ENCODE data around the gene ZNF33A. TPM values are rescaled to one million over a fixed set of nuclear protein-coding genes. Genes with fewer than 3 reads are reported as not detected.

ZNF33A gene
- total and polyA plus RNA-seq, 11 donors = 8.9 to 29.7 (median 18.3) TPM

DNA sequence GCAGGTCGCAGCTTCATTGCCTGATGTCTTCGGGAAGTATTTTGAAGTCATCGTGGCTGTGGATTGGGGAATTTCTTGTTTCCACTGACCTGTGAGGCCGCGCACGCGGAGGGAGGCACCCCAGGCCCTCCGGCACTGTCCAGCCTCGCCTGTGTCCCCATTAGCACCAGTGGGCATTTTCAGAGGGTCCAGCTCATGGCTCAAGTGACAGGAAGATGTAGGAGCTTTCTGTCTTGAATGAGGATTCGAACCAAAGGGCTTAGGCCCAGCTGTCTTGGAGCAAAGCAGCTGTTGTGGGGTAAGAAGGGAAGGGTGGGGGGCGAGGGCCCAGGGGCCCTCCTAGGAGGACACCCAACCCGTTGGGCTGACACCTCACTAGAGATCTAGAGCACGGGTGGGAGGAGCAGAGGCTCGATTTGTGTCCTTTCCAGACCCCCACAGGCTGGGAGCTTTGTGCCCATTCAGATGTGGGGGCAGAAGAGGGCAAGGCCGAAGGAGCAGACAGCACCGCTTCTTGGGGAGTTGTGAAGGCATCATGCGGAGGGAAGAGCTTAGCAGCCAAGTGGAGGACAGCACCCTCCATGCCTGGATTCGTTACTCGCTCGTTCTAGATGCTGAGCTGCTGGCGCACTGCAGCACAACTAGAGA lies 84.6 kb downstream of the ZNF33A start:
- no peaks in the 10 kb centered on the region for H3K27me3 ChIP-seq
- peak overlapping the region; percentile 43 to 97 (median 86) for H3K4me3 ChIP-seq
- peaks cover 0 to 26% (median 8%) of the 10 kb centered on the region in 12 donors for H3K9me3 ChIP-seq
- DNase-seq (peak in 1 of 5 donors; percentile 20), ATAC-seq (peak in 1 of 4 donors; percentile 12)
- peak overlapping the region; percentile 53 to 91 (median 82) for H3K27ac ChIP-seq
- intact Hi-C loops (cut with DNase I) = loop anchor here in 8 of 10 donors (1.0 to 10.0 kb wide), 9 partner anchors 80 to 240 kb away; partner anchors contain the start of genes ZNF25 (in 8 of the 8), ZNF248 (in 6 of the 8) and ZNF33A (in 5 of the 8)
- no peak for TF ChIP-seq POLR2A (IDR thresholded peaks at IDR 0.05)
- TF ChIP-seq, protein P1, sequence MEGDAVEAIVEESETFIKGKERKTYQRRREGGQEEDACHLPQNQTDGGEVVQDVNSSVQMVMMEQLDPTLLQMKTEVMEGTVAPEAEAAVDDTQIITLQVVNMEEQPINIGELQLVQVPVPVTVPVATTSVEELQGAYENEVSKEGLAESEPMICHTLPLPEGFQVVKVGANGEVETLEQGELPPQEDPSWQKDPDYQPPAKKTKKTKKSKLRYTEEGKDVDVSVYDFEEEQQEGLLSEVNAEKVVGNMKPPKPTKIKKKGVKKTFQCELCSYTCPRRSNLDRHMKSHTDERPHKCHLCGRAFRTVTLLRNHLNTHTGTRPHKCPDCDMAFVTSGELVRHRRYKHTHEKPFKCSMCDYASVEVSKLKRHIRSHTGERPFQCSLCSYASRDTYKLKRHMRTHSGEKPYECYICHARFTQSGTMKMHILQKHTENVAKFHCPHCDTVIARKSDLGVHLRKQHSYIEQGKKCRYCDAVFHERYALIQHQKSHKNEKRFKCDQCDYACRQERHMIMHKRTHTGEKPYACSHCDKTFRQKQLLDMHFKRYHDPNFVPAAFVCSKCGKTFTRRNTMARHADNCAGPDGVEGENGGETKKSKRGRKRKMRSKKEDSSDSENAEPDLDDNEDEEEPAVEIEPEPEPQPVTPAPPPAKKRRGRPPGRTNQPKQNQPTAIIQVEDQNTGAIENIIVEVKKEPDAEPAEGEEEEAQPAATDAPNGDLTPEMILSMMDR (IDR thresholded peaks at IDR 0.05) = no peak
- H3K4me1 ChIP-seq = peaks cover 0 to 14% (median 8%) of the 10 kb centered on the region in 12 donors
- WGBS, 4 donors = 56 to 72% (median 60%) methylated on average over 17 to 21 of the region's 21 CpGs
- H3K36me3 ChIP-seq = peaks cover 0 to 45% (median 40%) of the 10 kb centered on the region in 9 donors

DNA sequence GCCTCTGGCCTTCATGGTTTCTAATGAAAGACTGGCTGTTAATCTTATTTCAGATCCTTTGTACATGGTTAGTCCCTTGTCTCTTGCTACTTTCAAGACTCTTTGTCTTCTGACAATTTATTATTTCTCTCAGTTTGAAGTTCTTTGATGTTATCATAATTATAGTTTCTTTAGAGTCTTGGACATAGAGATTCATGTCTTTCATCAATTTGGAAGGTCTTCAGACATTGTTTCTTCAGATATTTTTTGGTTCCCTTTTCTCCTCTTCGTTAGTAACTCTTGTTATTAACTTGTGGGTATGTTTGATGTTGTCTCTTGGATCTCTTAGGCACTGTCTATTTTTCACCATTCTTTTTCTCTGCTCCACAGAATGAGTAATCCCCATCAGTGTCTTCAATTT lies 92.4 kb downstream of the ZNF33A start:
- 90 to 100% (median 95%) methylated on average over 1 of the region's 1 CpG for WGBS, 4 donors
- ATAC-seq (no peak), DNase-seq (no peak)
- no peaks in the 10 kb centered on the region for H3K4me1 ChIP-seq
- TF ChIP-seq, protein P1 (IDR thresholded peaks at IDR 0.05) = no peak
- TF ChIP-seq POLR2A (IDR thresholded peaks at IDR 0.05) = no peak
- H3K4me3 ChIP-seq = no peak overlapping the region
- H3K36me3 ChIP-seq = peaks cover 5 to 92% (median 53%) of the 10 kb centered on the region in 9 donors
- no peaks in the 10 kb centered on the region for H3K27me3 ChIP-seq
- H3K9me3 ChIP-seq = peaks cover 0 to 96% (median 50%) of the 10 kb centered on the region in 12 donors
- no peak overlapping the region for H3K27ac ChIP-seq
- intact Hi-C loops (cut with DNase I) = no loop called here

GRCh38 chr10:38103756-38104155 lies 93.3 kb downstream of the ZNF33A start:
- H3K4me1 ChIP-seq = no peaks in the 10 kb centered on the region
- peaks cover 0 to 97% (median 56%) of the 10 kb centered on the region in 12 donors for H3K9me3 ChIP-seq
- peaks cover 5 to 83% (median 47%) of the 10 kb centered on the region in 9 donors for H3K36me3 ChIP-seq
- intact Hi-C loops (cut with DNase I) = no loop called here
- TF ChIP-seq, protein P1 (IDR thresholded peaks at IDR 0.05) = no peak
- TF ChIP-seq POLR2A (IDR thresholded peaks at IDR 0.05) = no peak
- no peak for DNase-seq
- 98 to 100% (median 99%) methylated on average over 3 of the region's 3 CpGs for WGBS, 4 donors
- no peaks in the 10 kb centered on the region for H3K27me3 ChIP-seq
- no peak overlapping the region for H3K27ac ChIP-seq
- H3K4me3 ChIP-seq = no peak overlapping the region
- ATAC-seq = no peak

GRCh38 chr10:38112159-38112558 lies 101.7 kb downstream of the ZNF33A start:
- WGBS, 4 donors = 51 to 62% (median 56%) methylated on average over 2 of the region's 2 CpGs
- DNase-seq (no peak), ATAC-seq (peak in 2 of 4 donors; percentile 29 to 73)
- Histone ChIP-seq H3K36me3 (peaks cover 4 to 52% (median 33%) of the 10 kb centered on the region in 9 donors), H3K27me3 (no peaks in the 10 kb centered on the region), H3K4me3 (no peak overlapping the region), H3K9me3 (peaks cover 0 to 100% (median 84%) of the 10 kb centered on the region in 12 donors), H3K4me1 (no peaks in the 10 kb centered on the region), H3K27ac (no peak overlapping the region)
- intact Hi-C loops (cut with DNase I) = no loop called here
- TF ChIP-seq POLR2A (IDR thresholded peaks at IDR 0.05) = no peak
- TF ChIP-seq, protein P1 (IDR thresholded peaks at IDR 0.05) = no peak

Other genes starting within 250 kb of the ZNF33A start
- gene ZNF248, start 153.1 kb upstream of the ZNF33A start, total RNA-seq = 10 to 100 TPM in 3 of 9 donors, 1 to 10 TPM in 6; 6.3 to 14.7 (median 9.1) TPM
- gene ZNF248, start 153.1 kb upstream of the ZNF33A start, polyA plus RNA-seq = 1 to 10 TPM; 5.0 to 5.7 TPM
- gene ZNF25, start 34.0 kb upstream of the ZNF33A start, total RNA-seq = 10 to 100 TPM; 10.7 to 20.2 (median 17.0) TPM
- 1 to 10 TPM; 3.8 to 7.2 TPM for gene ZNF25, start 34.0 kb upstream of the ZNF33A start, polyA plus RNA-seq
- 10 to 100 TPM in 1 of 9 donors, 1 to 10 TPM in 8; 5.6 to 10.0 (median 7.8) TPM for gene ZNF37A, start 83.7 kb downstream of the ZNF33A start, total RNA-seq
- gene ZNF37A, start 83.7 kb downstream of the ZNF33A start, polyA plus RNA-seq = 1 to 10 TPM; 5.5 to 6.6 TPM

All from heart left ventricle (tissue), 16 donors.